Astrocyte (in vitro differentiated cells and primary cell): ENCODE results near the gene PIMREG. TPM values are rescaled to one million over a fixed set of nuclear protein-coding genes. Genes with fewer than 3 reads are reported as not detected.

ENCODE experiments used
- DNase-seq: peaks from one replicate; pipeline ENCODE4 v3.0.0-alpha.2; 2010; ENCODE audit warnings: low read depth
- FAIRE-seq: peaks from 2 replicates; lab custom pipeline; 2011; peaks lifted over from hg19 to GRCh38; lab: Jason Lieb, UNC
- H2AFZ ChIP-seq: 2 replicates; pipeline ENCODE4 v1.6.0; 2012; ENCODE audit warnings: low read depth, low read length, inconsistent platforms
- H3K27ac ChIP-seq: 2 replicates; pipeline ENCODE4 v1.5.1; 2011; ENCODE audit warnings: low read depth, low read length, inconsistent platforms
- H3K27me3 ChIP-seq: 2 replicates; pipeline ENCODE4 v1.6.0; 2011; ENCODE audit warnings: low read length, inconsistent platforms; ENCODE audit not compliant: insufficient read depth
- H3K36me3 ChIP-seq: 2 replicates; pipeline ENCODE4 v1.5.1; 2011; ENCODE audit warnings: low read length, inconsistent platforms; ENCODE audit not compliant: insufficient read depth
- H3K4me1 ChIP-seq: 2 replicates; pipeline ENCODE4 v1.5.1; 2011; ENCODE audit warnings: low read length, inconsistent platforms; ENCODE audit not compliant: insufficient read depth
- H3K4me2 ChIP-seq: 2 replicates; pipeline ENCODE4 v1.6.0; 2012; ENCODE audit warnings: low read length, inconsistent platforms
- H3K4me3 ChIP-seq: 2 replicates; pipeline ENCODE4 v1.5.1; 2011; ENCODE audit warnings: low read depth, mild to moderate bottlenecking, low read length, inconsistent platforms; ENCODE audit not compliant: insufficient read depth
- H3K79me2 ChIP-seq: 2 replicates; pipeline ENCODE4 v1.6.0; 2012; ENCODE audit warnings: mild to moderate bottlenecking, low read length, inconsistent platforms; ENCODE audit not compliant: insufficient read depth
- H3K9ac ChIP-seq: 2 replicates; pipeline ENCODE4 v1.6.0; 2012; ENCODE audit warnings: mild to moderate bottlenecking, low read length, inconsistent platforms
- H3K9me3 ChIP-seq: 2 replicates; pipeline ENCODE4 v1.5.1; 2012; ENCODE audit warnings: low read depth, mild to moderate bottlenecking, low read length, inconsistent platforms; ENCODE audit not compliant: insufficient read depth
- H4K20me1 ChIP-seq: 2 replicates; pipeline ENCODE4 v1.6.0; 2012; ENCODE audit warnings: low read length, inconsistent platforms; ENCODE audit not compliant: insufficient read depth
- H3K27ac Mint-ChIP-seq: one replicate; pipeline ENCODE4 v1.8.0; 2021; ENCODE audit warnings: mild to moderate bottlenecking, mixed read lengths; ENCODE audit not compliant: unreplicated experiment
- H3K27me3 Mint-ChIP-seq: one replicate; pipeline ENCODE4 v1.8.0; 2021; ENCODE audit warnings: low read depth, mixed read lengths; ENCODE audit not compliant: unreplicated experiment
- H3K36me3 Mint-ChIP-seq: one replicate; pipeline ENCODE4 v1.8.0; 2021; ENCODE audit warnings: low read depth, mixed read lengths; ENCODE audit not compliant: unreplicated experiment
- H3K4me1 Mint-ChIP-seq: one replicate; pipeline ENCODE4 v1.8.0; 2021; ENCODE audit warnings: low read depth, mixed read lengths; ENCODE audit not compliant: unreplicated experiment
- H3K4me3 Mint-ChIP-seq: one replicate; pipeline ENCODE4 v1.8.0; 2021; ENCODE audit warnings: mild to moderate bottlenecking, moderate library complexity, mixed read lengths; ENCODE audit not compliant: unreplicated experiment
- H3K9me3 Mint-ChIP-seq: one replicate; pipeline ENCODE4 v1.8.0; 2021; ENCODE audit warnings: mild to moderate bottlenecking, mixed read lengths; ENCODE audit not compliant: unreplicated experiment
- EZH2 ChIP-seq: IDR thresholded peaks from 2 replicates; pipeline ENCODE4 v1.6.1; 2012; ENCODE audit warnings: mild to moderate bottlenecking, low read length, inconsistent platforms; ENCODE audit not compliant: insufficient read depth
- total RNA-seq: library from RNA; stranded (reverse); gene quantifications from 2 replicates; pipeline ENCODE4 v1.2.1, GENCODE V29; 2021
- TF ChIP-seq, protein P1 (sequence below): IDR thresholded peaks from 2 replicates; pipeline ENCODE4 v1.5.1; 2011; ENCODE audit warnings: low read depth, mild to moderate bottlenecking, inconsistent platforms, low read length, moderate library complexity; ENCODE audit not compliant: insufficient read depth

Gene PIMREG
- total RNA-seq, 1 donor from 2014 or later, result 2.6 TPM

DNA sequence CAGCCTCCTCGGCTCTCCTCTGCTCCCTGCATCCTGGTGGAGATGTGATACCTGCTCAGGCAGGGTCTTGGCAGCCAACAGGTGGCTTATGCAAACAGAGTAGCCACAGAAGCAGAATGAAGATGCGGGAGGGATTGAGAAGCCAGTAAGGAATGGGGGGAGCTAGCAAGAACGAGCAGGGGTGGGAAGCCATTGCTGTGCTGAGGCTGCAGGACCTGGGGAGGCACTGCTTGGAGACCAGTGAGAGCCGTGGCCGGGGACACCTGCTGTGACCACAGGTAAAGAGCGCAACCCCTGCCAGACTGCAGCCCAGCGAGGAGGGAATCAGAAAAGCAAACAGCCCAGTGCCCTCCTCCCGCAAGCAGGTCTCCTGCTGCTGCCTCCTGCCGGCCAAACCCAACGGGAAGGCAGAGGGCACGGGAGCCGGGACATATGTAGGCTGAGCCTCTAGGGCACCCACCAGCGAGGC, 24.0 kb upstream of the PIMREG start:
- no peak overlapping the region for H2AFZ ChIP-seq
- no peak for FAIRE-seq

DNA sequence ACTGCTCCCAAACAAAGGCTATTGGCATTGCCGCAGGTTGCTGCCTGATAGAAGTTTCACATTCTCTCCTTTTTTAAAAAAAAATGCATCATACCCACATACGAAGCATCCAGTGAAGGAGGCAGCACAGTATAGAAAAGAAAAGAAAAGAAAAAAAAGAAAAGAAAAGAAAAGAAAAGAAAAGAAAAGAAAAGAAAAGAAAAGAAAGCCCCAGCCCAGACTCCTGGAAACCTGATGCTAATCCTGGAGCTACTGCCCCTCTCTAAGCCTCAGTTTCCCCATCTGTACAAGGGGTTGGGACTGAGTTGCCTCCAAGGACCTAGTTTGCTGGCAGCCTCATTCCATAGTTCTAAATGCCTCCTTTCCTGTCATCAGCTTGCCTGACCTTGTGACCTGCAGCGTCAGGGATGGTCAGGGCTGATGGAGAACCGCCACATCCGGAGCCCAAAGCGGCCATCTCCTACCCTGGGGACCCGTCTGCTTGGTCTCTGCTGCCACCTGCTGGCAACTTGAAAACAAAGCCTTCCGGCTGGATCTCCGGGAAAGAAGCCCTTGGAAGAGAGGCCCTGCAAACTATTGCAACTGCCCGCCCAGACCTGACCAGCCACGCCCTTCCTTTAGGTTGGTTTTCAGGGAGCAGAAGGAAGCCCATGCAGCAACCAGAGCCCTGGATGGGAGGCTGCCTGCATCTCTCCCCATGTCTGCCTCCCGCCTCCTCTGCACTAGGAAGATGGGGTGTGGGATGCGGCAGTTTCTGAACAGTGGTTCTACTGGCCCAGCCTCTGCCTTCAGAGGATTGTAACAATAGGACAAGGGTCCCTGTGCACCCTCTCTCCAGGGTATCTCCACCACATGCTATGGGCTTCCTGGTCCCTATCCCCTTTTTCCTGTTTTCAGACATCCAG, 22.3 kb upstream of the PIMREG start:
- Histone ChIP-seq H4K20me1 (no peaks in the 10 kb centered on the region), H3K4me3 (no peak overlapping the region), H3K36me3 (no peaks in the 10 kb centered on the region), H3K9ac (no peak overlapping the region), H3K9me3 (no peaks in the 10 kb centered on the region), H2AFZ (no peak overlapping the region), H3K4me2 (no peak overlapping the region), H3K27ac (no peak overlapping the region), H3K27me3 (no peaks in the 10 kb centered on the region), H3K79me2 (no peaks in the 10 kb centered on the region), H3K4me1 (no peaks in the 10 kb centered on the region)
- Mint-ChIP-seq H3K36me3 (no peaks in the 10 kb centered on the region), H3K9me3 (no peaks in the 10 kb centered on the region), H3K27ac (no peak overlapping the region), H3K27me3 (peaks cover 46% of the 10 kb centered on the region), H3K4me3 (no peak overlapping the region), H3K4me1 (no peaks in the 10 kb centered on the region)
- FAIRE-seq, result no peak
- TF ChIP-seq, protein P1, sequence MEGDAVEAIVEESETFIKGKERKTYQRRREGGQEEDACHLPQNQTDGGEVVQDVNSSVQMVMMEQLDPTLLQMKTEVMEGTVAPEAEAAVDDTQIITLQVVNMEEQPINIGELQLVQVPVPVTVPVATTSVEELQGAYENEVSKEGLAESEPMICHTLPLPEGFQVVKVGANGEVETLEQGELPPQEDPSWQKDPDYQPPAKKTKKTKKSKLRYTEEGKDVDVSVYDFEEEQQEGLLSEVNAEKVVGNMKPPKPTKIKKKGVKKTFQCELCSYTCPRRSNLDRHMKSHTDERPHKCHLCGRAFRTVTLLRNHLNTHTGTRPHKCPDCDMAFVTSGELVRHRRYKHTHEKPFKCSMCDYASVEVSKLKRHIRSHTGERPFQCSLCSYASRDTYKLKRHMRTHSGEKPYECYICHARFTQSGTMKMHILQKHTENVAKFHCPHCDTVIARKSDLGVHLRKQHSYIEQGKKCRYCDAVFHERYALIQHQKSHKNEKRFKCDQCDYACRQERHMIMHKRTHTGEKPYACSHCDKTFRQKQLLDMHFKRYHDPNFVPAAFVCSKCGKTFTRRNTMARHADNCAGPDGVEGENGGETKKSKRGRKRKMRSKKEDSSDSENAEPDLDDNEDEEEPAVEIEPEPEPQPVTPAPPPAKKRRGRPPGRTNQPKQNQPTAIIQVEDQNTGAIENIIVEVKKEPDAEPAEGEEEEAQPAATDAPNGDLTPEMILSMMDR, result peak; percentile 70
- TF ChIP-seq EZH2, result no peak
- peak; percentile 18 for DNase-seq

More for the DNA sequence above, 24.0 kb upstream of the PIMREG start:
- Histone ChIP-seq H3K4me1 (no peaks in the 10 kb centered on the region), H3K4me2 (no peak overlapping the region), H4K20me1 (no peaks in the 10 kb centered on the region), H3K79me2 (no peaks in the 10 kb centered on the region), H3K9ac (no peak overlapping the region), H3K4me3 (no peak overlapping the region), H3K36me3 (no peaks in the 10 kb centered on the region), H3K27ac (no peak overlapping the region), H3K9me3 (no peaks in the 10 kb centered on the region), H3K27me3 (no peaks in the 10 kb centered on the region)
- H3K4me3 Mint-ChIP-seq, result no peak overlapping the region
- H3K36me3 Mint-ChIP-seq, result no peaks in the 10 kb centered on the region
- peaks cover 56% of the 10 kb centered on the region for H3K27me3 Mint-ChIP-seq
- H3K27ac Mint-ChIP-seq, result no peak overlapping the region
- TF ChIP-seq, protein P1, result peak; percentile 6
- no peak for TF ChIP-seq EZH2
- no peaks in the 10 kb centered on the region for H3K4me1 Mint-ChIP-seq
- no peaks in the 10 kb centered on the region for H3K9me3 Mint-ChIP-seq
- DNase-seq, result no peak

DNA sequence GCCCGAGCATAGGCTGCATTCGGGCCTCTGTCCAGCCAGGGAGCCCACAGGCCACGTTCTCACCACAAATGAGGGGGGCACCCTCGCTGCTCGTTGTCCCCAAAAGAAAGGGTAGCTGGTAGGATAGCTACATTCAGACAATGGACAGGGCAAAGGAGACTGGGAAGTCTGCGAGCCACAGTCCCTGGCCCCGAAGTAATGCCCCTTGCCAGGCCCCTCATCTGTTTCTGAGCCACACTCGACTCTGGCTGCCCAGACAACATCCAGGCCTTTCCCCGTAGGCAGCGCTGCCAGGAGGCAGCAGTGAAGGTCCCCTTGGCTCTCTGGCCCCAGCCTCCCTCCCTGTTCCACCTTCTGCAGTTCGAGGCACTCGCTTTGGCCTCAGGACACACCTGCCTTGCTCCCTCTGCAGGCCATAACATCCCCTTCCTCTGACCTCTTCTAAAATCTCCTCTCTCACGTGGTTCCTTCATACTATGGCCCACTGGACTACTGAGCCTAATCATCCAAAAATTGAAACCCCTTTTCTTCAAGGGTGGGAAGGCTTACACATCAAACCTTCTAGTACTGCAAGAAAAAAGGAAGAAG, 21.5 kb upstream of the PIMREG start:
- Mint-ChIP-seq H3K4me3 (peak overlapping the region; percentile 36), H3K4me1 (peaks cover 4% of the 10 kb centered on the region), H3K36me3 (no peaks in the 10 kb centered on the region), H3K27me3 (peaks cover 38% of the 10 kb centered on the region), H3K9me3 (no peaks in the 10 kb centered on the region), H3K27ac (no peak overlapping the region)
- H3K36me3 ChIP-seq, result no peaks in the 10 kb centered on the region
- H3K4me2 ChIP-seq, result no peak overlapping the region
- no peaks in the 10 kb centered on the region for H3K79me2 ChIP-seq
- H2AFZ ChIP-seq, result no peak overlapping the region
- no peaks in the 10 kb centered on the region for H3K9me3 ChIP-seq
- H3K4me1 ChIP-seq, result no peaks in the 10 kb centered on the region
- H3K4me3 ChIP-seq, result no peak overlapping the region
- H4K20me1 ChIP-seq, result no peaks in the 10 kb centered on the region
- TF ChIP-seq, protein P1, result no peak
- no peak for TF ChIP-seq EZH2
- no peak overlapping the region for H3K9ac ChIP-seq
- H3K27me3 ChIP-seq, result no peaks in the 10 kb centered on the region
- FAIRE-seq, result no peak
- no peak overlapping the region for H3K27ac ChIP-seq
- DNase-seq, result no peak
